Neural cell (in vitro differentiated cells): ENCODE data around the gene RBFOX2.

Experiments used
- CTCF ChIP-seq: fragments of 450-650 bp; IDR thresholded peaks from 2 replicates; pipeline ENCODE4 v1.5.1; 2014; ENCODE audit warnings: antibody characterized with exemption, mild to moderate bottlenecking, moderate library complexity; ENCODE audit not compliant: poor library complexity, severe bottlenecking
- EP300 ChIP-seq: fragments of 450-650 bp; conservative IDR thresholded peaks from 2 replicates; pipeline ENCODE4 v1.6.1; 2014; ENCODE audit warnings: antibody characterized with exemption, mild to moderate bottlenecking, moderate library complexity; ENCODE audit not compliant: poor library complexity, severe bottlenecking
- EZH2 ChIP-seq: fragments of 200-600, 300-800 bp; shearing (Covaris generic), sonication (generic); IDR thresholded peaks from 2 replicates; pipeline ENCODE4 v1.6.1; 2014; ENCODE audit warnings: antibody characterized with exemption, low read length, borderline replicate concordance, mild to moderate bottlenecking; ENCODE audit not compliant: insufficient read depth, poor library complexity, severe bottlenecking
- MXI1 ChIP-seq: fragments of 450-650 bp; conservative IDR thresholded peaks from 2 replicates; pipeline ENCODE4 v1.6.1; 2014; ENCODE audit warnings: antibody characterized with exemption, mild to moderate bottlenecking; ENCODE audit not compliant: poor library complexity, severe bottlenecking
- POLR2AphosphoS5 ChIP-seq: IDR thresholded peaks from 2 replicates; pipeline ENCODE4 v1.6.1; 2012
- RAD21 ChIP-seq: fragments of 450-650 bp; conservative IDR thresholded peaks from 2 replicates; pipeline ENCODE4 v1.6.1; 2014; ENCODE audit warnings: antibody characterized with exemption, mild to moderate bottlenecking, moderate library complexity
- REST ChIP-seq: IDR thresholded peaks from 2 replicates; pipeline ENCODE4 v1.6.1; 2012; ENCODE audit warnings: borderline replicate concordance
- TAF1 ChIP-seq: IDR thresholded peaks from 2 replicates; pipeline ENCODE4 v1.6.1; 2012; ENCODE audit warnings: low read depth

- TF ChIP-seq CTCF, result no peak
- no peak for TF ChIP-seq EZH2
- TF ChIP-seq REST, result no peak
- no peak for TF ChIP-seq POLR2AphosphoS5
- no peak for TF ChIP-seq EP300
- TF ChIP-seq MXI1, result no peak
- TF ChIP-seq TAF1, result no peak
- TF ChIP-seq RAD21, result no peak
Observed at GRCh38 chr22:35708453-35708852, 320.2 kb downstream of the RBFOX2 start.
